HG02642 (cell line): ENCODE measurements around the gene RIT1.
"Not testable (repeated sequence)": the region's sequence is repeated elsewhere in the genome, so short reads cannot be mapped to it uniquely, and the experiment has no call there.

Source experiments
- ATAC-seq: cut with Tn5 transposase; IDR thresholded peaks from one replicate; pipeline ENCODE4 v1.9.1; 2021; ENCODE audit warnings: mild to moderate bottlenecking; ENCODE audit not compliant: unreplicated experiment, poor library complexity

Gene RIT1

GRCh38 chr1:155934097-155934935, 23.2 kb upstream of the RIT1 start, which contains the start of gene KHDC4:
TSS of gene KHDC4 (minus strand) at chr1:155934413. CDS start at chr1:155934373, 40 bp downstream.
- peak; percentile 95 for ATAC-seq

- no peak for ATAC-seq
These were observed 22.5 kb upstream of the RIT1 start for GRCh38 chr1:155933591-155934096.

GRCh38 chr1:155932487-155932886, 21.3 kb upstream of the RIT1 start:
- no peak for ATAC-seq

- ATAC-seq = no peak
These were observed 20.9 kb upstream of the RIT1 start for GRCh38 chr1:155932081-155932480.

- no peak for ATAC-seq
These were observed 20.3 kb upstream of the RIT1 start for GRCh38 chr1:155931332-155932038.

- not testable (repeated sequence) for ATAC-seq
These were observed 19.6 kb upstream of the RIT1 start for GRCh38 chr1:155930725-155931124.

- ATAC-seq = no peak
These were observed 17.9 kb upstream of the RIT1 start for GRCh38 chr1:155929057-155929456.

- no peak for ATAC-seq
These were observed 14.4 kb upstream of the RIT1 start for GRCh38 chr1:155925506-155925905.

GRCh38 chr1:155920717-155921116, 9.6 kb upstream of the RIT1 start:
- no peak for ATAC-seq

GRCh38 chr1:155919801-155920200, 8.7 kb upstream of the RIT1 start:
- no peak for ATAC-seq

GRCh38 chr1:155918660-155919059, 7.5 kb upstream of the RIT1 start:
- no peak for ATAC-seq

- ATAC-seq = no peak
These were observed 3.0 kb upstream of the RIT1 start for GRCh38 chr1:155913969-155914757.

GRCh38 chr1:155912056-155912536, 947 bp upstream of the RIT1 start:
- no peak for ATAC-seq

GRCh38 chr1:155910621-155911121, 478 bp downstream of the RIT1 start:
- peak; percentile 28 for ATAC-seq

- ATAC-seq = no peak
These were observed 1.3 kb downstream of the RIT1 start for GRCh38 chr1:155909894-155910293.

- ATAC-seq = no peak
These were observed 6.9 kb downstream of the RIT1 start for GRCh38 chr1:155904261-155904660.

GRCh38 chr1:155900161-155900560, 11.0 kb downstream of the RIT1 start:
- ATAC-seq = no peak

- ATAC-seq = no peak
These were observed 11.5 kb downstream of the RIT1 start for GRCh38 chr1:155899683-155900082.

GRCh38 chr1:155898888-155899287, 12.3 kb downstream of the RIT1 start:
- ATAC-seq = no peak

- no peak for ATAC-seq
These were observed 13.4 kb downstream of the RIT1 start for GRCh38 chr1:155897746-155898145.
